GM21528 (cell line): ENCODE measurements around the gene ACACA.

Experiments
- ATAC-seq: cut with Tn5 transposase; IDR thresholded peaks from one replicate; pipeline ENCODE4 v1.9.1; 2021; ENCODE audit warnings: mild to moderate bottlenecking, moderate library complexity; ENCODE audit not compliant: unreplicated experiment, low FRiP score

ACACA gene

GRCh38 chr17:37299257-37299980 is 107.2 kb downstream of the ACACA start:
- ATAC-seq: no peak

- no peak for ATAC-seq
Observed at GRCh38 chr17:37295888-37296287, 110.7 kb downstream of the ACACA start.

- ATAC-seq: no peak
Observed at GRCh38 chr17:37294888-37295287, 111.7 kb downstream of the ACACA start.

GRCh38 chr17:37293770-37294169 is 112.9 kb downstream of the ACACA start:
- no peak for ATAC-seq

GRCh38 chr17:37292429-37293139 is 114.1 kb downstream of the ACACA start:
- no peak for ATAC-seq

GRCh38 chr17:37291351-37291750 is 115.3 kb downstream of the ACACA start:
- ATAC-seq: no peak

- no peak for ATAC-seq
Observed at GRCh38 chr17:37286430-37286829, 120.2 kb downstream of the ACACA start.

- no peak for ATAC-seq
Observed at GRCh38 chr17:37284191-37284590, 122.4 kb downstream of the ACACA start.

- ATAC-seq: no peak
Observed at GRCh38 chr17:37283414-37283961, 123.1 kb downstream of the ACACA start.

GRCh38 chr17:37280841-37281240 is 125.8 kb downstream of the ACACA start:
- no peak for ATAC-seq

- no peak for ATAC-seq
Observed at GRCh38 chr17:37278247-37278894, 128.3 kb downstream of the ACACA start.

- ATAC-seq: no peak
Observed at GRCh38 chr17:37276475-37276874, 130.2 kb downstream of the ACACA start.

- ATAC-seq: no peak
Observed at GRCh38 chr17:37274461-37274860, 132.2 kb downstream of the ACACA start.

GRCh38 chr17:37273409-37274051 is 133.1 kb downstream of the ACACA start:
- no peak for ATAC-seq

GRCh38 chr17:37265446-37266173 is 141.0 kb downstream of the ACACA start:
- no peak for ATAC-seq

- ATAC-seq: no peak
Observed at GRCh38 chr17:37261286-37261685, 145.3 kb downstream of the ACACA start.

GRCh38 chr17:37259030-37259735 is 147.5 kb downstream of the ACACA start:
- ATAC-seq: no peak

GRCh38 chr17:37256627-37257026 is 150.0 kb downstream of the ACACA start:
- ATAC-seq: no peak

- ATAC-seq: no peak
Observed at GRCh38 chr17:37255432-37255831, 151.2 kb downstream of the ACACA start.

- ATAC-seq: no peak
Observed at GRCh38 chr17:37247825-37248224, 158.8 kb downstream of the ACACA start.
